GM10248 (cell line): ENCODE measurements around the gene NRROS.

Experiments used
- CTCF ChIA-PET: fragments of 300-600 bp; sonication (Branson Sonifier 250); formaldehyde crosslinking; extraction: SDS; loops from one replicate; lab custom pipeline; 2021; ENCODE audit warnings: antibody characterized with exemption; lab: Yijun Ruan, JAX
- POLR2A ChIA-PET: fragments of 350-650 bp; sonication (Branson Sonifier 250); formaldehyde crosslinking; extraction: SDS; loops from one replicate; lab custom pipeline; 2020; ENCODE audit warnings: antibody characterized with exemption; lab: Yijun Ruan, JAX
- DNase-seq: peaks from one replicate; pipeline ENCODE4 v3.0.0; 2012; ENCODE audit errors: extremely low spot score
- TF ChIP-seq, protein P1 (sequence below): IDR thresholded peaks from 2 replicates; pipeline ENCODE4 v1.5.1; 2012; ENCODE audit warnings: mild to moderate bottlenecking, low read depth; ENCODE audit errors: extremely low read depth, missing control alignments, control extremely low read depth

Gene NRROS

DNA sequence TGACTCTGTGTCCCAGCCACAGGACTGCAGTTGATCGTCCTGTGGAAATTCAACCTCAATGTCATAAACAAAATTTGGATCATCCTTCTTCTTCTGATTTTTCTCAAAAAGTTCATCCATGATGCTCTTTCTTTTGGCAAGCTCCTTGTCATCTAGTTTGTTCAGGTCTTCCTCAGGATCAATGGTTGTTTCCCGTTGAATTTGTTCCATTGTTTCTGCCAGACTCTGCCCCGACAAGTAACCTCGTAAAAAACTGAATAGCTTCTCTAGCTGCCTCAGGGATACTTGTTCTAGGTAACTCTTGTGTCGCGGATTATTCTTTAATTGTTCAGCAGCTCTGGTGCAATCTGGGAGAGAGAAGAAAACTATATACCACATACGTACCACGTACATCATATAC, 68.1 kb downstream of the NRROS start:
- CTCF ChIA-PET = interaction anchor here (0.9 to 3.2 kb wide), 6 partner anchors 10 to 205 kb away, joined by 3 to 8 read pairs (median 4); no protein-coding TSS in a partner anchor
- TF ChIP-seq, protein P1, sequence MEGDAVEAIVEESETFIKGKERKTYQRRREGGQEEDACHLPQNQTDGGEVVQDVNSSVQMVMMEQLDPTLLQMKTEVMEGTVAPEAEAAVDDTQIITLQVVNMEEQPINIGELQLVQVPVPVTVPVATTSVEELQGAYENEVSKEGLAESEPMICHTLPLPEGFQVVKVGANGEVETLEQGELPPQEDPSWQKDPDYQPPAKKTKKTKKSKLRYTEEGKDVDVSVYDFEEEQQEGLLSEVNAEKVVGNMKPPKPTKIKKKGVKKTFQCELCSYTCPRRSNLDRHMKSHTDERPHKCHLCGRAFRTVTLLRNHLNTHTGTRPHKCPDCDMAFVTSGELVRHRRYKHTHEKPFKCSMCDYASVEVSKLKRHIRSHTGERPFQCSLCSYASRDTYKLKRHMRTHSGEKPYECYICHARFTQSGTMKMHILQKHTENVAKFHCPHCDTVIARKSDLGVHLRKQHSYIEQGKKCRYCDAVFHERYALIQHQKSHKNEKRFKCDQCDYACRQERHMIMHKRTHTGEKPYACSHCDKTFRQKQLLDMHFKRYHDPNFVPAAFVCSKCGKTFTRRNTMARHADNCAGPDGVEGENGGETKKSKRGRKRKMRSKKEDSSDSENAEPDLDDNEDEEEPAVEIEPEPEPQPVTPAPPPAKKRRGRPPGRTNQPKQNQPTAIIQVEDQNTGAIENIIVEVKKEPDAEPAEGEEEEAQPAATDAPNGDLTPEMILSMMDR = no peak
- no peak for DNase-seq
- POLR2A ChIA-PET = no interaction called here

DNA sequence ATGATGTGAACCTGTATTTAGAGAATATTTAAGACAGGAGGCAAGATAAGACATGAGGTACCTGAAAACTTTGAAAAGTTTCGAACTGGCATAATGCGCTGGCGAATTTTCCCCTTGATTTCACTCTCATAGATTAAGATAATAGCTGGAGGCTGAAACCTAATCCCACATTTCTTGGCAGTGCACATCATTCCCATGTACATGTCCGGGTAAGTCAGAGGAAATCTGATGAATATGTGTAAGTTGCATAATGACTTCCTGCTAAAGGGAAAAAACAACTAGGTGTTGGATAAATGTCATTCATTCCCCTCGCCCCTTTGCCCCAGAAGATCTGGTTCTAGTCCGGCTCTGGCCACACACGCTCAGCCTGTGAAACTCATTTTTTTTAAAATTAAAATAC, 69.0 kb downstream of the NRROS start:
- DNase-seq = no peak
- ChIA-PET CTCF (interaction anchor here (0.9 to 3.2 kb wide), 7 partner anchors 9 to 204 kb away, joined by 3 to 8 read pairs (median 4); no protein-coding TSS in a partner anchor), POLR2A (no interaction called here)
- TF ChIP-seq, protein P1 = no peak
